Esophagus squamous epithelium (tissue), 4 donors: ENCODE results near the gene TNFAIP3.

Experiments
- CTCF ChIP-seq, 6 experiments: fragments of 450-650 bp in 4 of 6; fragments of 200-600 bp in 2 of 6; sonication (generic) in 2 of 6; IDR thresholded peaks; one replicate each; pipeline ENCODE4 v1.5.1; 2016 to 2019; ENCODE audit warnings: antibody characterized with exemption in 6 of 6, mild to moderate bottlenecking in 4 of 6, moderate library complexity in 4 of 6
- POLR2A ChIP-seq, 4 donors: fragments of 450-650 bp; IDR thresholded peaks; one replicate each; pipeline ENCODE4 v1.6.1; 2017; ENCODE audit warnings: antibody characterized with exemption in 4 of 4, mild to moderate bottlenecking in 4 of 4, moderate library complexity in 3 of 4

DNA sequence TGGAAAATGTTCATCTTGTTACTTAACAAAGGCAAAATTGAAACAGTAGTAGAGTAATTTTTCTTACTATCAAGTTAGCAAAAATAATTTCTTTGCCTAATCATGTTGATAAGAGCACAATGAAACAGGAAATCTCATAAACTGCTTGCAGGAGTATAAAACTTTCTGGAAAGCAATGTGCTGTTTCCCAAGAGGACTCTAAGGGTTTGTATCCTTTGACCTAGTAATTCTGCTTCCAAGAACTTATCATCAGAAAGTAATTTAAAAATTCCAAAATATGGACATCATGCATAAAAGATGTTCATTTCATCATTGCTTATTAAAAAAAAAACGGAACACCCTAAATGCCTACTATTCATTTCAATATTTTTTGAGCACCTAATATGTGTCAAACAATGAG lies 46.1 kb upstream of the TNFAIP3 start:
- TF ChIP-seq CTCF (IDR thresholded peaks at IDR 0.05) (no peak), POLR2A (IDR thresholded peaks at IDR 0.05) (no peak)
